CD4-positive, alpha-beta T cell treated with Interleukin-10 for 1 hour (primary cell): Measurements from ENCODE around the gene SREBF2.
"Not testable (repeated sequence)": the region's sequence is repeated elsewhere in the genome, so short reads cannot be mapped to it uniquely, and the experiment has no call there.

Source experiments
- DNase-seq: peaks from one replicate; pipeline ENCODE4 v3.0.0-alpha.2; 2020

SREBF2 gene

GRCh38 chr22:41821471-41822316 is 11.2 kb upstream of the SREBF2 start:
- DNase-seq, result no peak

GRCh38 chr22:41822317-41823057 is 10.4 kb upstream of the SREBF2 start:
- DNase-seq, result peak; percentile 86

- DNase-seq, result no peak
These were observed 9.1 kb upstream of the SREBF2 start for GRCh38 chr22:41823797-41824196.

GRCh38 chr22:41825376-41825775 is 7.5 kb upstream of the SREBF2 start:
- no peak for DNase-seq

- no peak for DNase-seq
These were observed 6.9 kb upstream of the SREBF2 start for GRCh38 chr22:41826021-41826420.

- no peak for DNase-seq
These were observed 6.2 kb upstream of the SREBF2 start for GRCh38 chr22:41826430-41827383.

GRCh38 chr22:41827671-41828070 is 5.2 kb upstream of the SREBF2 start:
- no peak for DNase-seq

- no peak for DNase-seq
These were observed 4.4 kb upstream of the SREBF2 start for GRCh38 chr22:41828516-41828915.

- peak; percentile 25 for DNase-seq
These were observed 2.7 kb upstream of the SREBF2 start for GRCh38 chr22:41830174-41830573.

GRCh38 chr22:41831383-41831782 is 1.5 kb upstream of the SREBF2 start:
- peak; percentile 22 for DNase-seq

GRCh38 chr22:41831828-41832552 is 915 bp upstream of the SREBF2 start:
- peak; percentile 21 for DNase-seq

- peak; percentile 57 for DNase-seq
These were observed 582 bp downstream of the SREBF2 start for GRCh38 chr22:41833369-41834004.

- no peak for DNase-seq
These were observed 1.4 kb downstream of the SREBF2 start for GRCh38 chr22:41834005-41834944.

- DNase-seq, result not testable (repeated sequence)
These were observed 2.6 kb downstream of the SREBF2 start for GRCh38 chr22:41835462-41835861.

GRCh38 chr22:41836551-41836950 is 3.6 kb downstream of the SREBF2 start:
- no peak for DNase-seq

- DNase-seq, result no peak
These were observed 6.1 kb downstream of the SREBF2 start for GRCh38 chr22:41838842-41839618.

GRCh38 chr22:41840216-41840615 is 7.3 kb downstream of the SREBF2 start:
- no peak for DNase-seq

- DNase-seq, result no peak
These were observed 8.3 kb downstream of the SREBF2 start for GRCh38 chr22:41841085-41841712.
